Left ventricle myocardium inferior (tissue), 1 donor: Measurements from ENCODE around the gene PPM1A. TPM values are rescaled to one million over a fixed set of nuclear protein-coding genes. Genes with fewer than 3 reads are reported as not detected.

ENCODE experiments used
- DNase-seq: peaks from one replicate; pipeline ENCODE4 v3.0.0-alpha.2; 2020
- H3K27ac ChIP-seq: fragments of 200-600 bp; replicated peaks from 2 replicates; pipeline ENCODE4 v1.8.0; 2021
- H3K27me3 ChIP-seq: fragments of 200-600 bp; 2 replicates; pipeline ENCODE4 v1.8.0; 2021; ENCODE audit warnings: low read depth
- H3K36me3 ChIP-seq: fragments of 200-600 bp; 2 replicates; pipeline ENCODE4 v1.8.0; 2021
- H3K4me1 ChIP-seq: fragments of 200-600 bp; 2 replicates; pipeline ENCODE4 v1.8.0; 2021
- H3K4me3 ChIP-seq: fragments of 200-600 bp; 2 replicates; pipeline ENCODE4 v1.8.0; 2021; ENCODE audit warnings: mild to moderate bottlenecking, moderate library complexity
- H3K9me3 ChIP-seq: fragments of 200-600 bp; replicated peaks from 2 replicates; pipeline ENCODE4 v1.8.0; 2021
- CTCF ChIP-seq: fragments of 200-600 bp; IDR thresholded peaks from 2 replicates; pipeline ENCODE4 v1.8.0; 2021; ENCODE audit warnings: antibody characterized with exemption, mild to moderate bottlenecking, borderline replicate concordance
- intact Hi-C: fragments of 100-400 bp; cut with micrococcal nuclease; formaldehyde crosslinking; loops from one replicate; pipeline ENCODE4 v1.11.0; 2022
- total RNA-seq: library from RNA; stranded (reverse); fragmentation: NEBNext Ultra II Directional; extraction: Animal tissue kit (Norgen Biotek cat#: 25700); gene quantifications from one replicate; pipeline ENCODE4 v1.2.1, GENCODE V29; 2021
- donor health status: DM: no; HTN: yes; CAD: no; lungs with severe emphysema.

PPM1A gene
- total RNA-seq, 1 donor from 2014 or later, result 98.8 TPM

- H3K9me3 ChIP-seq, result no peaks in the 10 kb centered on the region
- H3K4me3 ChIP-seq, result no peak overlapping the region
- H3K27ac ChIP-seq, result no peak overlapping the region
- no peak for DNase-seq
- no peak for TF ChIP-seq CTCF
- no peaks in the 10 kb centered on the region for H3K36me3 ChIP-seq
- peaks cover 21% of the 10 kb centered on the region for H3K4me1 ChIP-seq
- H3K27me3 ChIP-seq, result no peaks in the 10 kb centered on the region
- intact Hi-C loops, result no loop called here
These were observed 28.1 kb upstream of the PPM1A start for GRCh38 chr14:60220917-60221316.

- H3K9me3 ChIP-seq, result no peaks in the 10 kb centered on the region
- intact Hi-C loops, result no loop called here
- no peak overlapping the region for H3K27ac ChIP-seq
- H3K36me3 ChIP-seq, result no peaks in the 10 kb centered on the region
- no peak overlapping the region for H3K4me3 ChIP-seq
- H3K4me1 ChIP-seq, result peaks cover 18% of the 10 kb centered on the region
- no peak for TF ChIP-seq CTCF
- DNase-seq, result no peak
- H3K27me3 ChIP-seq, result no peaks in the 10 kb centered on the region
These were observed 27.6 kb upstream of the PPM1A start for GRCh38 chr14:60221457-60221856.

GRCh38 chr14:60222820-60223219 is 26.2 kb upstream of the PPM1A start:
- no peak overlapping the region for H3K4me3 ChIP-seq
- no peak for TF ChIP-seq CTCF
- H3K36me3 ChIP-seq, result no peaks in the 10 kb centered on the region
- intact Hi-C loops, result no loop called here
- H3K27me3 ChIP-seq, result no peaks in the 10 kb centered on the region
- H3K27ac ChIP-seq, result peak overlapping the region; percentile 67
- no peaks in the 10 kb centered on the region for H3K9me3 ChIP-seq
- peak; percentile 79 for DNase-seq
- H3K4me1 ChIP-seq, result peaks cover 13% of the 10 kb centered on the region

GRCh38 chr14:60225265-60225664 is 23.8 kb upstream of the PPM1A start:
- no peaks in the 10 kb centered on the region for H3K9me3 ChIP-seq
- intact Hi-C loops, result no loop called here

GRCh38 chr14:60226298-60226697 is 22.7 kb upstream of the PPM1A start:
- no peak overlapping the region for H3K4me3 ChIP-seq
- no peaks in the 10 kb centered on the region for H3K27me3 ChIP-seq
- no peak for DNase-seq
- no peaks in the 10 kb centered on the region for H3K36me3 ChIP-seq
- no peak for TF ChIP-seq CTCF
- H3K4me1 ChIP-seq, result peaks cover 13% of the 10 kb centered on the region
- peaks cover 3% of the 10 kb centered on the region for H3K9me3 ChIP-seq
- H3K27ac ChIP-seq, result no peak overlapping the region
- intact Hi-C loops, result no loop called here

More at GRCh38 chr14:60225265-60225664, 23.8 kb upstream of the PPM1A start:
- Histone ChIP-seq H3K4me3 (no peak overlapping the region), H3K27ac (no peak overlapping the region), H3K4me1 (peaks cover 13% of the 10 kb centered on the region), H3K36me3 (no peaks in the 10 kb centered on the region), H3K27me3 (no peaks in the 10 kb centered on the region)
- DNase-seq, result no peak
- no peak for TF ChIP-seq CTCF

GRCh38 chr14:60227291-60227690 is 21.7 kb upstream of the PPM1A start:
- intact Hi-C loops, result no loop called here
- H3K27me3 ChIP-seq, result no peaks in the 10 kb centered on the region
- peaks cover 12% of the 10 kb centered on the region for H3K4me1 ChIP-seq
- H3K9me3 ChIP-seq, result peaks cover 13% of the 10 kb centered on the region
- no peaks in the 10 kb centered on the region for H3K36me3 ChIP-seq
- DNase-seq, result no peak
- TF ChIP-seq CTCF, result no peak
- no peak overlapping the region for H3K27ac ChIP-seq
- H3K4me3 ChIP-seq, result no peak overlapping the region
